GM23248 (cell line): ENCODE data around the gene STK33. TPM values are rescaled to one million over a fixed set of nuclear protein-coding genes. Genes with fewer than 3 reads are reported as not detected.

ENCODE experiments used
- DNase-seq: peaks from one replicate; pipeline ENCODE4 v3.0.0-alpha.2; 2015
- H2AFZ ChIP-seq: fragments of 200-600 bp; sonication (generic); 2 replicates; pipeline ENCODE4 v1.6.1; 2016; ENCODE audit warnings: antibody characterized with exemption
- H3F3A ChIP-seq: fragments of 200-600 bp; sonication (generic); 2 replicates; pipeline ENCODE4 v1.6.1; 2016; ENCODE audit warnings: mild to moderate bottlenecking, antibody characterized with exemption, mixed run types; ENCODE audit not compliant: insufficient read depth
- H3K27ac ChIP-seq: fragments of 200-600 bp; sonication (generic); 2 replicates; pipeline ENCODE4 v1.5.1; 2016; ENCODE audit warnings: mild to moderate bottlenecking
- H3K27me3 ChIP-seq: fragments of 200-600 bp; sonication (generic); replicated peaks from 2 replicates; pipeline ENCODE4 v1.6.1; 2016; ENCODE audit warnings: mild to moderate bottlenecking; ENCODE audit not compliant: insufficient read depth
- H3K36me3 ChIP-seq: fragments of 200-600 bp; sonication (generic); 2 replicates; pipeline ENCODE4 v1.6.1; 2016; ENCODE audit warnings: low read depth, mild to moderate bottlenecking
- H3K4me1 ChIP-seq: fragments of 200-600 bp; sonication (generic); 2 replicates; pipeline ENCODE4 v1.6.1; 2016; ENCODE audit warnings: mild to moderate bottlenecking; ENCODE audit not compliant: insufficient read depth
- H3K4me2 ChIP-seq: fragments of 200-600 bp; sonication (generic); one replicate; pipeline ENCODE4 v1.6.1; 2016; ENCODE audit warnings: mild to moderate bottlenecking; ENCODE audit not compliant: unreplicated experiment
- H3K4me3 ChIP-seq: fragments of 200-600 bp; sonication (generic); 2 replicates; pipeline ENCODE4 v1.5.1; 2016; ENCODE audit warnings: mild to moderate bottlenecking
- H3K79me2 ChIP-seq: fragments of 200-600 bp; sonication (generic); 2 replicates; pipeline ENCODE4 v1.6.1; 2016; ENCODE audit warnings: mild to moderate bottlenecking; ENCODE audit not compliant: insufficient read depth
- H3K9ac ChIP-seq: fragments of 200-600 bp; sonication (generic); 2 replicates; pipeline ENCODE4 v1.6.1; 2016; ENCODE audit warnings: mild to moderate bottlenecking
- H3K9me2 ChIP-seq: fragments of 200-600 bp; sonication (generic); 2 replicates; pipeline ENCODE4 v1.6.1; 2016; ENCODE audit warnings: mixed run types, mild to moderate bottlenecking, moderate library complexity; ENCODE audit not compliant: insufficient read depth
- H3K9me3 ChIP-seq: fragments of 200-600 bp; sonication (generic); one replicate; pipeline ENCODE4 v1.6.1; 2017; ENCODE audit warnings: low read depth
- H4K20me1 ChIP-seq: fragments of 200-600 bp; sonication (generic); 2 replicates; pipeline ENCODE4 v1.6.0; 2016; ENCODE audit not compliant: insufficient read depth
- EZH2 ChIP-seq: fragments of 200-600 bp; sonication (generic); IDR thresholded peaks from 2 replicates; pipeline ENCODE4 v1.6.1; 2018; ENCODE audit warnings: antibody characterized with exemption, mild to moderate bottlenecking; ENCODE audit not compliant: insufficient read depth, poor library complexity, severe bottlenecking
- EZH2phosphoT487 ChIP-seq: fragments of 200-600 bp; sonication (generic); IDR thresholded peaks from 2 replicates; pipeline ENCODE4 v1.6.1; 2018; ENCODE audit warnings: antibody characterized with exemption, moderate library complexity, mild to moderate bottlenecking, low read depth; ENCODE audit not compliant: insufficient read depth
- WGBS, 2 experiments: methylation state at CpG; one replicate each; pipeline ENCODE4 v1.1.6; 2015 to 2017; ENCODE audit warnings: low lambda C conversion rate in 2 of 2, low coverage in 1 of 2; ENCODE audit errors: missing lambda C conversion rate in 2 of 2; 5-methylcytosine and 5-hydroxymethylcytosine counted together
- in situ Hi-C: fragments of 300-500 bp; cut with MboI; formaldehyde crosslinking; loops from 2 replicates; pipeline ENCODE4 v1.15.0; 2020
- polyA plus RNA-seq: library from polyadenylated mRNA; unstranded; fragments of >200 nt; fragmentation: Nextera tagmentation; extraction: Ambion mirVana; gene quantifications from 2 replicates; pipeline ENCODE4 v1.2.1, GENCODE V29; 2016
- total RNA-seq: library from RNA; depleted of rRNA; stranded (reverse); fragments of >200 nt; shearing (Covaris generic); gene quantifications from 2 replicates; pipeline ENCODE4 v1.2.3, GENCODE V29; 2014

The STK33 gene
- total and polyA plus RNA-seq, 2 experiments from 2014 or later = not detected

- Histone ChIP-seq H3K4me3 (no peak overlapping the region), H2AFZ (no peak overlapping the region), H3K36me3 (no peaks in the 10 kb centered on the region), H3K27me3 (peaks cover 16% of the 10 kb centered on the region), H3K9ac (no peak overlapping the region), H3K9me3 (no peaks in the 10 kb centered on the region), H3F3A (no peaks in the 10 kb centered on the region), H3K4me2 (no peak overlapping the region), H3K79me2 (no peaks in the 10 kb centered on the region), H4K20me1 (no peaks in the 10 kb centered on the region), H3K27ac (no peak overlapping the region), H3K4me1 (no peaks in the 10 kb centered on the region), H3K9me2 (no peaks in the 10 kb centered on the region)
- no peak for TF ChIP-seq EZH2
- TF ChIP-seq EZH2phosphoT487 = no peak
- in situ Hi-C loops = no loop called here
- WGBS, 2 experiments = 63 to 68% methylated on average over 12 of the region's 12 CpGs
- no peak for DNase-seq
Observed at GRCh38 chr11:8386134-8386864, 207.7 kb downstream of the STK33 start.

GRCh38 chr11:8384199-8384821 is 209.7 kb downstream of the STK33 start:
- no peak overlapping the region for H3K27ac ChIP-seq
- no peaks in the 10 kb centered on the region for H3K36me3 ChIP-seq
- no peak overlapping the region for H3K4me2 ChIP-seq
- no peaks in the 10 kb centered on the region for H3K9me3 ChIP-seq
- no peaks in the 10 kb centered on the region for H3K4me1 ChIP-seq
- peak overlapping the region; percentile 30; the same call in 1 of the 2 replicates for H3K4me3 ChIP-seq
- H4K20me1 ChIP-seq = no peaks in the 10 kb centered on the region
- no peaks in the 10 kb centered on the region for H3F3A ChIP-seq
- no peaks in the 10 kb centered on the region for H3K79me2 ChIP-seq
- no peak overlapping the region for H2AFZ ChIP-seq
- no peak overlapping the region for H3K9ac ChIP-seq
- H3K9me2 ChIP-seq = no peaks in the 10 kb centered on the region
- DNase-seq = peak; percentile 57
- WGBS, 2 experiments = 26 to 27% methylated on average over 19 of the region's 19 CpGs
- in situ Hi-C loops = no loop called here
- no peak for TF ChIP-seq EZH2phosphoT487
- H3K27me3 ChIP-seq = peaks cover 12% of the 10 kb centered on the region

DNA sequence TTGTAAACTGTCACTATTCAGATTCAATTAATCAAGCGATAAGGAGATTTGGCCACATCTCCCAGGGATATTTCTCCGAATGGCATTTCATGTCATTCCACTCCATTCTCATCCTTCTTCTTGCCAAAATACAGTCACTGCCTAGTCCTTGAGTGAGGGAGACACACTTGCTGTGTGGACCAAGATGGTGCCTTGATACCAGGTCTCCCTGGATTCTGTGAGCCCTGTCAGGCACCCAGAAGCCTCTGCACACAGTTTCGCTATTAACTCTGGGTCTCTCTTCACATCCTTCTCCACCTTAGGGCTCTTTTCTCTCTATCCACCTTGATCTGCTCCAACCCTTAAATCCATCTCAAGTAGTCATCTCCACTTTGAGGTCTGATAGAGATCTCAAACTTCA is 210.4 kb downstream of the STK33 start:
- H3K9me3 ChIP-seq = no peaks in the 10 kb centered on the region
- in situ Hi-C loops = no loop called here
- DNase-seq = no peak
- no peaks in the 10 kb centered on the region for H3F3A ChIP-seq
- no peak for TF ChIP-seq EZH2
- TF ChIP-seq EZH2phosphoT487 = no peak
- peaks cover 16% of the 10 kb centered on the region for H3K27me3 ChIP-seq
- no peak overlapping the region for H3K9ac ChIP-seq
- no peak overlapping the region for H3K4me3 ChIP-seq
- H3K79me2 ChIP-seq = no peaks in the 10 kb centered on the region
- no peak overlapping the region for H2AFZ ChIP-seq
- H3K27ac ChIP-seq = no peak overlapping the region
- WGBS, 2 experiments = 85 to 88% methylated on average over 3 of the region's 3 CpGs
- no peaks in the 10 kb centered on the region for H3K4me1 ChIP-seq
- no peaks in the 10 kb centered on the region for H4K20me1 ChIP-seq
- no peak overlapping the region for H3K4me2 ChIP-seq
- H3K9me2 ChIP-seq = no peaks in the 10 kb centered on the region
- no peaks in the 10 kb centered on the region for H3K36me3 ChIP-seq

DNA sequence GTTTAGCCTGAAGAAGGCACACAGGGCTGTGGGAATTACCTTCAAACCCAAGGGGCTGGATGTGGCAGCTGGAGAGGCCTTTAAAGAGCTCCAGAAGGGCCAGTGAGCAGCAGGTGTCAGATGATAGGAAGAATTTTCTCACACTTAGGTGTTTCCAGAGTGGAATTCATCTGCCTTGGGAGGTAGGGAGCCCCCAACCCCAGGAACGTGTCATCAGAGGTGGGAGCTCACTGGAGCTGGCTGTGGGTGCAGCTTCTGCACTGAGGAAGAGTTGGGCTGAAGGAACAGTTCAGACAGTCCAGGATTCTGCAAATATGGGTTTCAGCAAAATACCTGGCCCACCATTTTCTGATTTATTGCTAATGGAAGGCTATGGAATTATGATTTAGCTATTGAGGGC is 210.8 kb downstream of the STK33 start:
- Histone ChIP-seq H3K4me3 (no peak overlapping the region), H3K4me2 (no peak overlapping the region), H3K79me2 (no peaks in the 10 kb centered on the region), H3K27me3 (peaks cover 19% of the 10 kb centered on the region), H3K27ac (no peak overlapping the region), H3K4me1 (no peaks in the 10 kb centered on the region), H3K36me3 (no peaks in the 10 kb centered on the region), H2AFZ (no peak overlapping the region), H4K20me1 (no peaks in the 10 kb centered on the region), H3K9me3 (no peaks in the 10 kb centered on the region), H3F3A (no peaks in the 10 kb centered on the region), H3K9ac (no peak overlapping the region), H3K9me2 (no peaks in the 10 kb centered on the region)
- in situ Hi-C loops = no loop called here
- DNase-seq = no peak
- no peak for TF ChIP-seq EZH2
- no peak for TF ChIP-seq EZH2phosphoT487
- 0 to 10% methylated on average over 1 of the region's 1 CpG for WGBS, 2 experiments
